ENCODE measurements around the gene HEXB. TPM values are rescaled to one million over a fixed set of nuclear protein-coding genes. Genes with fewer than 3 reads are reported as not detected.

Gene HEXB
- total RNA-seq: 90.6 TPM
- long read RNA-seq, transcript HEXB-201 (14 exons, 1,901 nt): major isoform, 158 of 176 reads
- long read RNA-seq, partial matches to known transcripts: 4 of 176 reads
- long read RNA-seq, other reads (novel, unspliced or antisense): 13 of 176 reads

- peak; percentile 97 for DNase-seq (ENCODE audit: low spot score)
- intact Hi-C loops (cut with DNase I): no loop called here
Measured at GRCh38 chr5:74684900-74685851, at the start of gene HEXB. HEXB (plus strand) TSS chr5:74685233; CDS start chr5:74685261, 28 bp downstream.

- intact Hi-C loops (cut with DNase I): loop anchor here (5.0 kb wide), 1 partner anchor 59 kb away; no protein-coding TSS in a partner anchor
- DNase-seq (ENCODE audit: low spot score): no peak
Measured at GRCh38 chr5:74636149-74636548, 48.9 kb upstream of the HEXB start.

- no peak for DNase-seq (ENCODE audit: low spot score)
- intact Hi-C loops (cut with DNase I): loop anchor here (5.0 kb wide), 1 partner anchor 59 kb away; no protein-coding TSS in a partner anchor
Measured at GRCh38 chr5:74636552-74636951, 48.5 kb upstream of the HEXB start.

GRCh38 chr5:74638544-74638969 is 46.5 kb upstream of the HEXB start:
- intact Hi-C loops (cut with DNase I): loop anchor here (2.0 to 5.0 kb wide), 2 partner anchors 61 to 100 kb away; no protein-coding TSS in a partner anchor
- no peak for DNase-seq (ENCODE audit: low spot score)

GRCh38 chr5:74638970-74639806 is 45.8 kb upstream of the HEXB start:
- intact Hi-C loops (cut with DNase I): loop anchor here (1.0 to 5.0 kb wide), 3 partner anchors 62 to 205 kb away; no protein-coding TSS in a partner anchor
- no peak for DNase-seq (ENCODE audit: low spot score)

GRCh38 chr5:74639807-74640449 is 45.1 kb upstream of the HEXB start:
- peak; percentile 79 for DNase-seq (ENCODE audit: low spot score)
- intact Hi-C loops (cut with DNase I): loop anchor here (1.0 to 10.0 kb wide), 8 partner anchors 63 to 1045 kb away; no protein-coding TSS in a partner anchor

- intact Hi-C loops (cut with DNase I): loop anchor here (5.0 to 10.0 kb wide), 5 partner anchors 258 to 1046 kb away; no protein-coding TSS in a partner anchor
- peak; percentile 94 for DNase-seq (ENCODE audit: low spot score)
Measured at GRCh38 chr5:74640450-74640953, 44.5 kb upstream of the HEXB start, which contains the start of gene ENC1. ENC1 (minus strand) TSS chr5:74640728; CDS start chr5:74636485, 4,243 bp downstream.

- intact Hi-C loops (cut with DNase I): loop anchor here (5.0 to 10.0 kb wide), 5 partner anchors 259 to 1046 kb away; no protein-coding TSS in a partner anchor
Measured at GRCh38 chr5:74640954-74641734, 43.9 kb upstream of the HEXB start.

GRCh38 chr5:74641735-74642542 is 43.1 kb upstream of the HEXB start:
- no peak for DNase-seq (ENCODE audit: low spot score)
- intact Hi-C loops (cut with DNase I): loop anchor here (2.0 to 10.0 kb wide), 6 partner anchors 260 to 1047 kb away; no protein-coding TSS in a partner anchor

More at GRCh38 chr5:74640954-74641734, 43.9 kb upstream of the HEXB start:
- peak; percentile 91 for DNase-seq (ENCODE audit: low spot score)

- intact Hi-C loops (cut with DNase I): loop anchor here (2.0 to 10.0 kb wide), 6 partner anchors 260 to 1048 kb away; no protein-coding TSS in a partner anchor
- DNase-seq (ENCODE audit: low spot score): no peak
Measured at GRCh38 chr5:74642543-74642863, 42.5 kb upstream of the HEXB start.

- intact Hi-C loops (cut with DNase I): loop anchor here (2.0 to 10.0 kb wide), 6 partner anchors 261 to 1048 kb away; no protein-coding TSS in a partner anchor
- DNase-seq (ENCODE audit: low spot score): no peak
Measured at GRCh38 chr5:74643111-74643562, 41.9 kb upstream of the HEXB start.

- no peak for DNase-seq (ENCODE audit: low spot score)
- intact Hi-C loops (cut with DNase I): loop anchor here (10.0 kb wide), 2 partner anchors 852 to 1052 kb away; no protein-coding TSS in a partner anchor
Measured at GRCh38 chr5:74647096-74647495, 37.9 kb upstream of the HEXB start.

GRCh38 chr5:74648835-74649293 is 36.2 kb upstream of the HEXB start:
- intact Hi-C loops (cut with DNase I): loop anchor here (1.0 to 10.0 kb wide), 3 partner anchors 746 to 1054 kb away; no protein-coding TSS in a partner anchor
- DNase-seq (ENCODE audit: low spot score): no peak

- DNase-seq (ENCODE audit: low spot score): no peak
Measured at GRCh38 chr5:74649421-74649973, 35.5 kb upstream of the HEXB start.

GRCh38 chr5:74651710-74652109 is 33.3 kb upstream of the HEXB start:
- no peak for DNase-seq (ENCODE audit: low spot score)
- intact Hi-C loops (cut with DNase I): no loop called here

More at GRCh38 chr5:74649421-74649973, 35.5 kb upstream of the HEXB start:
- intact Hi-C loops (cut with DNase I): loop anchor here (10.0 kb wide), 2 partner anchors 855 to 1055 kb away; no protein-coding TSS in a partner anchor

GRCh38 chr5:74652576-74652975 is 32.5 kb upstream of the HEXB start:
- DNase-seq (ENCODE audit: low spot score): no peak
- intact Hi-C loops (cut with DNase I): no loop called here
